A673 (cell line): ENCODE data around the gene ASTL.

Experiments
- EZH2 ChIP-seq: fragments of 200-600 bp; sonication (generic); IDR thresholded peaks from 2 replicates; pipeline ENCODE4 v1.6.1; 2017; ENCODE audit warnings: borderline replicate concordance, low read depth, mild to moderate bottlenecking, mixed read lengths, antibody characterized with exemption, low read length; ENCODE audit not compliant: poor library complexity, severe bottlenecking
- TF ChIP-seq, protein P1 (sequence below): fragments of 300-800, 200-600 bp; sonication (generic); conservative IDR thresholded peaks from 2 replicates; pipeline ENCODE4 v1.5.1; 2017; ENCODE audit warnings: low read depth, mild to moderate bottlenecking, antibody characterized with exemption, low read length, moderate library complexity, mixed read lengths

DNA sequence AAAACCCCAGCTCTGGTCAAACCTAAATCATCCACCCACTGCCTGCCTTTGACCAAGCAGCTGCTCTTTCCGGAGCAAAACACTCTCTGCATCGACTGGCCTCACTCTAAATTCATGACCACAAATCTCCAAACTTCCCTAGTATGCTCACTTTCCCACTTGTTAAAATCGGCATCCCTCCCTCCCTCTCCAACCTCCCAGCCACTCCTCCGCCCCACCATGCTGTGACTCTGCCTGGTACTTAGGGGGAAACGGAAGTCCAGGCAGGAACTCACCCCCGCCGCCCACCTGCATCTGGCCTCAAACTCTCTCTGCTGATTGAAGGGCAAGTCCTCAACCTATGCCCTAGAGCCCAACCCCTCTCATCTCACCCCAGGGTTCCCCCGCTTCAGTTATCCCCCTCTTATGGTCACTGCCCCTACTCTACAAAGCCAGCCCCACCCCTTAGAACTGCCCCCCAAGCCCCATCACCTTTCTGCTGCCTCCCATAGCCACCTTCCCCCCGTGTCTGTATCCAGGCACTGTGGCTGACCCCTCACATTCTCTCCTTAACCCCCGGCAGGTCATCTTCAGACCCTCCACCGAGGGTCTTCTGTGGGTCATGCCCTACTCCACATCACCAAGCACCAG is 18.1 kb downstream of the ASTL start:
- TF ChIP-seq, protein P1, sequence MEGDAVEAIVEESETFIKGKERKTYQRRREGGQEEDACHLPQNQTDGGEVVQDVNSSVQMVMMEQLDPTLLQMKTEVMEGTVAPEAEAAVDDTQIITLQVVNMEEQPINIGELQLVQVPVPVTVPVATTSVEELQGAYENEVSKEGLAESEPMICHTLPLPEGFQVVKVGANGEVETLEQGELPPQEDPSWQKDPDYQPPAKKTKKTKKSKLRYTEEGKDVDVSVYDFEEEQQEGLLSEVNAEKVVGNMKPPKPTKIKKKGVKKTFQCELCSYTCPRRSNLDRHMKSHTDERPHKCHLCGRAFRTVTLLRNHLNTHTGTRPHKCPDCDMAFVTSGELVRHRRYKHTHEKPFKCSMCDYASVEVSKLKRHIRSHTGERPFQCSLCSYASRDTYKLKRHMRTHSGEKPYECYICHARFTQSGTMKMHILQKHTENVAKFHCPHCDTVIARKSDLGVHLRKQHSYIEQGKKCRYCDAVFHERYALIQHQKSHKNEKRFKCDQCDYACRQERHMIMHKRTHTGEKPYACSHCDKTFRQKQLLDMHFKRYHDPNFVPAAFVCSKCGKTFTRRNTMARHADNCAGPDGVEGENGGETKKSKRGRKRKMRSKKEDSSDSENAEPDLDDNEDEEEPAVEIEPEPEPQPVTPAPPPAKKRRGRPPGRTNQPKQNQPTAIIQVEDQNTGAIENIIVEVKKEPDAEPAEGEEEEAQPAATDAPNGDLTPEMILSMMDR = no peak
- TF ChIP-seq EZH2 = no peak
